ENCODE measurements around the gene SCGB1D2. TPM values are rescaled to one million over a fixed set of nuclear protein-coding genes. Genes with fewer than 3 reads are reported as not detected.
"Not testable (repeated sequence)": the region's sequence is repeated elsewhere in the genome, so short reads cannot be mapped to it uniquely, and the experiment has no call there.

Gene SCGB1D2, protein sequence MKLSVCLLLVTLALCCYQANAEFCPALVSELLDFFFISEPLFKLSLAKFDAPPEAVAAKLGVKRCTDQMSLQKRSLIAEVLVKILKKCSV
- not detected for polyA plus RNA-seq (2013, experiment 1 of 2; ENCODE audit: insufficient read length)
- polyA plus RNA-seq (2013, experiment 2 of 2; ENCODE audit: insufficient read length): not detected

DNA sequence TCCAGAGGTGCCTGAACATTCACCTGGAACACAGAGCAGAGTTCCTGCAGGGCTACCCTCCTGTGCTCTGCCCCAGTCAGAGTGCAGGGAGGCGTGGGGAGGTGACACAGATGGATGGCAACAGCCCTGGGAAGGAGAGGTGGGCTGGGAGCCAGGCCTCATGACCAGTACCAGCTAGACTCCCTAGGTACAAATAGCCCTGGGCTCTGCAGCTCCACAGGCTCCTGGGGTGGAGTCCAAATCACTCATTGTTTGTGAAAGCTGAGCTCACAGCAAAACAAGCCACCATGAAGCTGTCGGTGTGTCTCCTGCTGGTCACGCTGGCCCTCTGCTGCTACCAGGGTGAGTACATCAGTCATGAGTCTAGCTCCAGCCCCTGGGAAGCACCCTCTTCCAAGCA, at the start of gene SCGB1D2:
TSS of gene SCGB1D2 (plus strand) at position 219 of the 400 bp plus-strand sequence. CDS start at position 288, 69 bp downstream.
- DNase-seq: no peak

DNA sequence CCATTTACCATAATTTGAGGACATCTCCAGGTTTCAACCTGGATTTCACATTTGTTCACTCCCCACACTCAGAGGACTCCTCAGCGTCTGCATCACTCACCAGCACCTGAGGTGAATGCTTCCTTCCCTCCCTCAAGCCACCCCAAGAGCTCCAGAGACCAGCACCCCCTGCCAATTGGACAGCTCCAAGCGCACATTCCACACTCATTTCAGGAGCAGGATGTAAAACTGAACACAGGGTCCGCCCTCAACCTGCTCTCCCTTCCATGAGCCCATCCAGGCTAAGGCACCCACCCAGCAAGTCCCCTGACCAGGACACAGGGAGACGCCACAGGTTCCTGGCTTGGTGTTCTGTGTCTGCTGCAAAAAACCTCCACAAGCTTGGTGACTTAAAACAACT, 48.1 kb upstream of the SCGB1D2 start:
- peak; percentile 7 for DNase-seq

DNA sequence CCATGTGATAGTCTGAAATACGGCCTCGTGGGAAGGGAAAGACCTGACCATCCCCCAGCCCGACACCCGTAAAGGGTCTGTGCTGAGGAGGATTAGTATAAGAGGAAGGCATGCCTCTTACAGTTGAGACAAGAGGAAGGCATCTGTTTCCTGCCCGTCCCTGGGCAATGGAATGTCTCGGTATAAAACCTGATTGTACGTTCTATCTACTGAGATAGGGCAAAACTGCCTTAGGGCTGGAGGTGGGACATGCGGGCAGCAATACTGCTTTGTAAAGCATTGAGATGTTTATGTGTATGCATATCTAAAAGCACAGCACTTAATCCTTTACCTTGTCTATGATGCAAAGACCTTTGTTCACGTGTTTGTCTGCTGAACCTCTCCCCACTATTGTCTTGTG, 47.0 kb upstream of the SCGB1D2 start:
- DNase-seq: not testable (repeated sequence)

DNA sequence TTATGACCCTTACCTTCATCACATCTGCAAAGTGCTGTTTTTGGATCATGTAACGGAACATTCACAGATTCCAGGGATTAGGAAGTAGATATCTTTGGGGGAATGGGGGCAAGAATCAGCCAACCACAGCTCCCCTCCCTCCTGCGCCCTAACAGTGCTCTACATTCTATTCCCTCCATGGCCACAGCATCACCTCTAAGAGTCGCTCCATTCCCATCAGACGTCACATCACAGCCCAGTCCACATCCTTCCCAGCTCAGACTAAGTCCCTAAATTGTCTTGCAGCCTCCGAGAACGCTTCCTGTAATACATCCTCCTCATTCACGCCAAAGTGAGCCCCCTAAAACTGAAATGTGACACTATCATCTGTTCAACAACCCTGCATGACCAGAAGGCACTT, 46.1 kb upstream of the SCGB1D2 start:
- DNase-seq: no peak

DNA sequence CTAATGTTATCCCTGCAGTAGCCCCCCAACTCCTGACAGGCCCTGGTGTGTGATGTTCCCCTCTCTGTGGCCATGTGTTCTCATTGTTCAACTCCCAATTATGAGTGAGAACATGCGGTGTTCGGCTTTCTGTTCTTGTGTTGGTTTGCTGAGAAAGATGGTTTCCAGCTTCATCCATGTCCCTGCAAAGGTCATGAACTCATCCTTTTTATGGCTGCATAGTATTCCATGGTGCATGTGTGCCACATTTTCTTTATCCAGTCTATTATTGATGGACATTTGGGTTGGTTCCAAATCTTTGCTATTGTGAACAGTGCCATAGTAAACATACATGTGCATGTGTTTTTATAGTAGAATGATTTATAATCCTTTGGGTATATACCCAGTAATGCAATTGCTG, 44.6 kb upstream of the SCGB1D2 start:
- not testable (repeated sequence) for DNase-seq

DNA sequence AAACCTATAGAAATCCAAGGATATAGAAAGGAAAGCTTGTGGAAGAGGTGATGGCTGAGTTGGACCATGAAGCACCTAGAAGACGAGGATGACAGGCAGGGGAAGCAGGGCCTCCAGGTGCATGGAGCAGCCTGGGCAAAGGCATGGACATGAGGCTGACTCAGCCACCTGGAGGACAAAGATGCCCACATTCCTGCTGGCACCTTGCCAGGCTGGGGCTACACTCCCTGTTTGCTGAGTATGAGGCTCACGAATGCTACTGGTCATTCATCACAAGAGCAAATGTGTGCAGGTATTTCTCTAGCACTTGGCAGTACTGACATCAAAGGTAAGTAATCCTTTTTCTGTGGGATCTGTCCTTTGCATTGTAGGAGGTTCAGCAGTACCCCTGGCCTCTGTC, 40.7 kb upstream of the SCGB1D2 start:
- DNase-seq: no peak

DNA sequence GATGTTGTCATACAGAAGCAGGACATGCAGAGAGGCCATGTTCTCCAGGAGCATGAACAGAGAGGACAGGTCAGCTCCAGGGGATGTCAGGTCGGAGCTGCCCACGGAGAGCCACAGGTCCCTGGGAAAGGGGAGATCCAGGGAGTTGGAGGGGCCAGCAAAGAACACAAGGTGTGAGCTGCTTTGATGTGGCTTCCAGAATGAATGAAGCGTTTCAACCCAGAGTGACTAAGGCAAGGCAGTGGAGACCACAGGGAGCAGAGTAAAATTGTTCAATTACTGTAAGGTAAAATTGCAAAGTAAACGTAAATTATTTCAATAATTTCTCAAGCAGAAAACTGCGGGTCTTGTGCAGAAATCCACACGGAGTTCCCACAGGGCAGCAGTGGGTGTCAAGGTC, 39.1 kb upstream of the SCGB1D2 start:
- no peak for DNase-seq

DNA sequence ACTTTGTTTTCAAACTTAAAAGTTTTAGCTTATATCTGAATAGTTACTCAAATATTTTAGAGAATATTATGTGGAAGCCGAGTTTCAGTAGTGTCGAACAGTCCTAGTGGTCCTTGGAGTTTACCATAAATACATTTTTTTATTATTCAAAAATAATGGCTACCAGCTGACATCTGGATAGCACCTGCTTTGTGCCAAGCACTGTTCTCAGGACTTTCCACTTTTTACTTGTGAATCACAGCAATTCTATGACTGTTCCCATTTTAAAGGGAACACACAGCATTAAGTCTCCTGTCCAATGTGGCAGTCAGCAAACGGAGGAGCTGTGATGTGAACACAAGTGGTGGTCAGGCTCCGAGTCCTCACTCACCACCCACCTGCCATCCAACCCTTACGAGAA, 37.6 kb upstream of the SCGB1D2 start:
- DNase-seq: no peak

DNA sequence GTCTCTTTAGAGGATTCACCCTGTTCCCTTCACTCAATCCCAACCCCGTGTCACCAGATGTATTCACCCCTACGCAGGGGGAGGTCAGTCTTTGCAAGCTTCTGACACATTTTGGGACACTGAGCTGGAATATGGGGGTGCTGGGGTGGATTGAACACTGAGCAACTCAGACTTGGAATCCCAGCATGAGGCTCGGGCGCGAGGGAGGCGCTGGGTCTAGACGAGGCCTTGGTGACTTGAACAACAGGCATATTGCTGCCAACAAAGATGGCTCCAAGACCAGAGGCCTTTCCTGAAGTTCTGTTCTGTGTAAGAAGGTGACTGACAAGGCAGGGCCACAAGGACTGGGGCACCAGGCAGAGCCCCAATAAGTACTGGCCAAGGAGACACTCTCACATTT, 36.6 kb upstream of the SCGB1D2 start:
- DNase-seq: no peak

DNA sequence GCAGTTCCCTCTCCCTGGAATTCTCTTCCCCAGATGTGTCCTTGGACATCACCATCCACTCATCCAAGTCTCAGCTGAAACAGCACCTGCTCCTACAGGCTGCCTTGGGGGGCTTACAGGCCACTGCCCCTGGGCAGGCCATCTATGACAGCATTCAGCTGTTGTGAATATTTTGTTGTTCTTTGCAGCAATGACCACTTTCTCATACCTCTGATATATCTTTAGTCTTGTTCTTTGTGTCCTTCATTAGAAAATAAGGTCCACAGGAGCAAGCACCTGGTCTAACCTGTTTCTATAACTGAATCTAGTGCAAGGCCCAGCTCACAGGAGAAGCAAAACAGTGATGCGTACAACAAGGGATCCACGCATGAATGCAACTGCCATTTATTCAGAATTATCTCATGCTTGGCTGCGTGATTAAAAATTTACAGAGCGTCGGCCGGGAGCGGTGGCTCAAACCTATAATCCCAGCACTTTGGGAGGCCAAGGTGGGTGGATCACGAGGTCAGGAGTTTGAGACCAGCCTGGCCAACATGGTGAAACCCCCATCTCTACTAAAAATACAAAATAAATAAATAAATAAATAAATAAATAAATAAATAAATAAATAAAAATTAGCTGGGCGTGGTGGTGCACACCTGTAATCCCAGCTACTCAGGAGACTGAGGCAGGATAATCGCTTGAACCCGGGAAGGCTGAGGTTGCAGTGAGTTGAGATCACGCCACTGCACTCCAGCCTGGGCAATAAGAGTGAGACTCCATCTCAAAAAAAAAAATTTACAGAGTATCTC, 35.6 kb upstream of the SCGB1D2 start:
- not testable (repeated sequence) for DNase-seq

DNA sequence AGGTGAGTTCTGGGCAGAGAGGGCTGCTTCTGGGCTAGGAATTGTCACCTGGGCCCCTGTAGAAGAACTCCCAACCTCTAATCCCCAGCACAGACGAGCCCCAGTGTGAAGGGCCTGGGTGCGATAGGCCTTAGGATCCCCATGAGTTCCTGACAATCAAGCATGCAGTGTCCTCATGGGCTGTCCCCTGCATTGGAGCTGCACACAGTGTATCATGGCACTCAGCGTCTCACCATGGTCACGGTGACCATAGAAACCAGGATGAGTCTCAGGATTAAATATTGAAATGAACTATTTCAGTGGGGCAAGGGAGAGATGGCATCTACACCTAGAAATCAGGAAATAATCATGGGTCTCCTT, 33.3 kb upstream of the SCGB1D2 start:
- DNase-seq: no peak

DNA sequence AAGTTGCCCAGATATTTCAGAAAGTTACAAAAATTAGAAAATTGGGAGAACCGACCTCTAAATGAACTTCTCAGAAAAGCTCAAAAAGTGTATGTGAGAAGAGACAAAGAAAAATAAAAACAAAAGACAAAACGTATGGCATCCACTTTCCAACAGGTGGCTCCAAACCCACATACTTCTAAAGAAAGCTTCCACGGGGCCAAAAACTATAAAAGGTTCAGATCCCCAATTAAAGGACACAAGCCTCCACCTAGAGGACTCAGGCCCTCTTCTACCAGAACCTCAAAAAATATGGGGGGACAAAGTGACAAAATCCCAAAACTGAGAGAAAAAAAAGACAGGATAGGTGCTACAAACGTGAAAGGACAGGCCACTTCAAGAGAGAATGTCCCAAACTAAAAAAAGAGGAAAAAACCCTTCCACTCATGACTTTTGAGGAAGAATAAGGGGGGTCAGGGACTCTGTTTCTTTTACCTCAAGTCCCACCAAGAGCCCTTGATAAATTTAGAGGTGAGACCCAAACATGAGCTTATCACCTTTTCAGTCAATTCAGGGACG, 24.8 kb upstream of the SCGB1D2 start:
- no peak for DNase-seq

DNA sequence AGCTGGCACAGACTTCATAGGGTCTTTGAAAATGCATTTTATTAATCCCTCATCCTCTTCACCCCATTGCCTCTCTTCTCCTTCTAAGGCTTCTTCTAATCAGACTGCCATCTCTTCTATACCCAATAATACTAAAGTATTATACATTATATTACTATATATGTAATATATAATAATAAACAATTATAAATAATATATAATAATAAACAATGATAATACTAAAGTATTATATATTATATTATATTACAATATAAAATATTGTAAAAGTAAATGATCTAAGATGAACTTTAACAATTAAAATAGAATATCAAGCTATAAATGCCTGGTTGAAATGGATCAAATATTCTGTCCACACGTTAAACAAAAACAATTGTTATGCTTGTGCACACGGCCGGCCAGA, 20.5 kb upstream of the SCGB1D2 start:
- DNase-seq: no peak

DNA sequence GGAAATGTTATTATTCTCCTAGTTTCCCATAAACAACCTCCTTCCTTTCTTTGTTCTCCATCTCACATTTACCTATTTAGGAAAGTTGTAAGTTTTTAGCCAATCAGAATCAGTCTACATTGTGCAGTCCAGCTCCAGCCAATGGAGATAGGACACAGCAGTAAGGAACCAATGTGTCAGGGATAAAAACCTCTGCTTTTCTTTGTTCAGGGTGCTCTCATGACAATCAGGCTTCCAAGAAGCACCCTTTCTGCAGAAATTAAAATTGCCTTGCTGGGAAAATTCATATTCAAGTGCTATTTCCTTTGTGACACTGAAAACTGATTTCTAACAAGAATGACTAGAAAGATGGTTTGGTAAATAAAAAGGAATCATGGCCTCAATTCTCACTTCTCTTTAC, 18.9 kb upstream of the SCGB1D2 start:
- no peak for DNase-seq

DNA sequence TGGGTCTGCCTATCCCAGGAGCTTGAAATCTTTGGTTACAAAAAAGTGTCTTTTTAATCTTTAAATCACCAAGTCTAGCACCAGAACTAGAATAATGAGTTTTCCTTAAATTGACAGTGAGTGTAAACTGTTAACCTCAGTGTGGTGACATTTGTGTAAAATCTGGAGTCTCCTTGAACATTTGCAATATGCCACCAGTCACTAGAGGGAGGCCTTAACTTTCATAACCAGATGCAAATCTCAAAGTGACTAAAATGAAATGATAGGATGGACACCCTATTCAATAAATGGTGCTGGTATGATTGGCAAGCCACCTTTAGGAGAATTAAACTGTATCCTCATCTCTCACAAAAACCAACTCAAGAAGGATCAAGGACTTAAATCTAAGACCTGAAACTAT, 8.3 kb upstream of the SCGB1D2 start:
- DNase-seq: no peak

DNA sequence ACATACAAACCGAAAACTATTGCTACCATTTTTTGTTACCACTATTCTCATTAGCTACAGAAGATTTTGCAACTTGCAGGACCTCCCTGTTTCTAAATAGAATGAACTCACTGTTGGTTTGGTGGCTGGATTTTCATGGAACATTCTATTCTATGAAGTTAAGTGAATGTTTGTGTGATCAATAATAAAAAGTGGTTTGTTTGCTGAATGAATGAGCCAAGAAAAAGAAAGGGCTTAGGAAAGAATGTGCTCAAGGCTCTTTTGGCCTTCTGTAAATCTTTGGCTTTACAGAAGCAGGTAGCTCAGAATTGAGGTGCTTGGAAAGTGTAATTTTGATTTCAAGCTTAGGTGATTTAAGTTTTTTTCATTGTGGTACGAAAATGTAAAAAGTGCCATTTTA, 5.9 kb upstream of the SCGB1D2 start:
- no peak for DNase-seq

DNA sequence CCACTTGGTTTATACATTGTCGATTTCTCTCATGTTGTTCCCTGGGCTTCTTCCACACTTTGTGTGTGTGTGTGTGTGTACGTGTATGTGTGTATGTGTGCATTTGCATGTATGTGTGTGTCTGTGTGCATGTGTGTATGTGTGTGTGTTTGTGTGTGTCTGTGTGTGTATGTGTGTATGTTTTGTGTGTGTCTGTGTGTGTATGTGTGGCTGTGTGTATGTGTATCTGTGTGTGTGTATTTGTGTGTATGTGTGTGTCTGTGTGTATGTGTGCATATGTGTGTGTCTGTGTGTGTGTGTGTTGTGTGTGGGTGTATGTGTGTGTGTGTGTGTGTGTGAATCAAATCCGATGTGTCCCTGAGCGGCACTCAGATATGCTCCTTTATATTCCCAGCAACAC, 4.5 kb upstream of the SCGB1D2 start:
- no peak for DNase-seq

DNA sequence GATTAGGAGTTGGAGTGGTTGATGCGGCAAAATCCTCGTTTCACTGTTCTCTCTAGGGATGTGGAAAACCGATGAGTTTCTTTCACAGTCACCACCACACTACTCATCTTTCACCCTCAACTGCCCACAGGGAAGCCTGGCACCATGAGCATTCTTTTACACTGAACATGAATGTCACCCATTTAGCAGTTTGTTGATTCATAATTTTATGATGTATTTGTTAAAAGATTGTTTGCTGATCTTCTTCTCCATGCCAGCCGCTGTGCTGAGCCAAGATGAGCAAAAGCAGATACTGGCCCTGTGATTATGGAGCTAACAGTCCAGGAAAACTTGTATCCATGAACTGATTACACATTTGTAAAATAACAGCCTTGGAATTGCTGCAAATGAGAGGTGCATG, 3.9 kb upstream of the SCGB1D2 start:
- DNase-seq: no peak

DNA sequence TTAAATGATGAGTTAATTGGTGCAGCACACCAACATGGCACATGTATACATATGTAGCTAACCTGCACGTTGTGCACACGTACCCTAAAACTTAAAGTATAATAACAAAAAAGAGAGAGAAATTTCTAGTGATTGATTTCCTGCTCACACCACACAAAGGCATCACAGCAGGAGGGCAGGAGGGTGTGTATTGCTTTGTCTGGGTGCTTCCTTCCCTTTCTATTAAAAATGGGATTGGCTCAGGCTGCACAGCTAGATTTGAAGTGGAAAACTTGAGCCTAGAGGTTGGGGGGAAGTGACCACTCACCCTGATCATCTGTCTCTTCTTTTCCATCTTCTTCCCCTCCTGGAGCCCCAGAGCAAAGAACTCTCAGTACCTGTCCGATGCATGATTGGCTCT, 944 bp upstream of the SCGB1D2 start:
- no peak for DNase-seq

DNA sequence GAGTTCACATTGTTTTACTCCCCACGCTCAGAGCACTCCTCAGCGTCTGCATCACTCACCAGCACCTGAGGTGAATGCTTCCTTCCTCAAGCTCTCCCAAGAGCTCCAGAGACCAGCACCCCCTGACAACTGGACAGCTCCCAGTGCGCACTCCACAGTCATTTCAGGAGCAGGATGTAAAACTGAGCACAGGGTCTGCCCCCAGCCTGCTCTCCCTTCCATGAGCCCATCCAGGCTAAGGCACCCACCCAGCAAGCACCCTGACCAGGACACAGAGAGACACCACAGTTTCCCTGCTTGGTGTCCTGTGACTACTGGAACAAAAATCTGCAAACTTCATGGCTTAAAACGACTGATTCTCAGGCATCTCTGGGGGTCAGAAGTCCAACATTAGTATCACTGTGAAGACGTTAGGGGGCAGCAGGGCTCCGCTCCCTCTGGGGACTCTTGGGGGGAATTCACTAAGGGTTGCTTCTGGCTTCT, 3.3 kb downstream of the SCGB1D2 start:
- peak; percentile 25 for DNase-seq

DNA sequence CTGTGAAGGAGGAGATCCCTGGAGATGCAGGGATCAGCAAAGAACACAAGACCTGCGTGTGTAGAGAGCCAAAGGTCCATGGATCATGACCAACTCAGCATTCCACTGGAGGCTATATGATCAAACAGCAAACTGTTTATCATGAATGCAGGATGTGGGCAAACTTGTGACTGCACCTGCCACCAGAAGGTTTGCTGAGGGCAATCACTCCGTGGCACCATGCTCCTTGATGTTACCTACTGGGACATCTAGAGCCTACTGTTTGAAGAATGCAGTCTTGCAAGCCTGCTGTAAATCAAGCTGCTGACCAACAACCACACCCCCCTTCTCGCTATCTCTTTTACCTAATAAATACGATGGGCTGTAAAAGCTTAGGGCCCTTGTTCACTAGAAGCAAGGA, 9.7 kb downstream of the SCGB1D2 start:
- no peak for DNase-seq

DNA sequence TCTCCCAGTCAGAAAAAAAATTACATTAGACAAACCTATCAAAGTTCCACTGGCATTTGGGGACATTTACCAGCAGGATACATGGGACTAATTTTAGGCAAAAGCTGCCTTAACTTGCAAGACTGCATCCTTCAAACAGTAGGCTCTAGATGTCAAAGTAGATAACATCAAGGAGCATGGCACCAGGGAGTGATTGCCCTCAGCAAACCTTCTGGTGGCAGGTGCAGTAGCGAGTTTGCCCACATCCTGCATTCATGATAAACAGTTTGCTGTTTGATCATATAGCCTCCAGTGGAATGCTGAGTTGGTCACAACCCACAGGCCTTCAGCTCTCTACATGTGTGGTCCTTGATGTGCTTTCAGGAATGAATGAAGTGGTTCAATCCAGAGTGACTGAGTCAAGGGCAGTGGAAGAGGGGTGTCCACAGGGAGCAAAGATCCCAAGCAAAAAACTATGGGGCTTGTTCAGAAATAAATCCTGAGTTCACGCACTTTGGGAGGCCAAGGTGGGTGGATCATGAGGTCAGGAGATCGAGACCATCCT, 12.0 kb downstream of the SCGB1D2 start:
- no peak for DNase-seq

DNA sequence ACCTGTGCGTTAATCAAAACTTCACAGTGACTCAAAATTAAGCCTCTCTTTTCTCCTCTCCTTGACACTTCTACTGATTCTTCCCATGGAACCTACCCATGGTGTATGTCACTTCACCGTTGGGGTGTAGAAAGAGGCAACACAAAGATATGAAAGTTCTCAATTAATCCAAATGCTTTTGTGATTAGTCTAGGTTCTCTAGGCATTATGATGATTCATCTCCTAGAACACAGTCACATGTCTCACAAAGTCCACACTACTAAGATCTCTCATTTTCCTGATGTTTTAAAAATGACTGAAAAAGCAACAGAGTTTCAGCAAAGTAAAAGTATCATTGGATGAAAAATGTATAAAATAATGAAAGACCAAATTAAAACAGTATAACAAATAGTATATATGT, 14.2 kb downstream of the SCGB1D2 start:
- no peak for DNase-seq

All from fibroblast of skin of scalp (primary cell).